TTC549 (cell line): Measurements from ENCODE around the gene CAPN2.
"Not testable (repeated sequence)": the region's sequence is repeated elsewhere in the genome, so short reads cannot be mapped to it uniquely, and the experiment has no call there.

ENCODE experiments used
- FAIRE-seq: peaks from 2 replicates; lab custom pipeline; 2012; peaks lifted over from hg19 to GRCh38; lab: Jason Lieb, UNC

The CAPN2 gene

DNA sequence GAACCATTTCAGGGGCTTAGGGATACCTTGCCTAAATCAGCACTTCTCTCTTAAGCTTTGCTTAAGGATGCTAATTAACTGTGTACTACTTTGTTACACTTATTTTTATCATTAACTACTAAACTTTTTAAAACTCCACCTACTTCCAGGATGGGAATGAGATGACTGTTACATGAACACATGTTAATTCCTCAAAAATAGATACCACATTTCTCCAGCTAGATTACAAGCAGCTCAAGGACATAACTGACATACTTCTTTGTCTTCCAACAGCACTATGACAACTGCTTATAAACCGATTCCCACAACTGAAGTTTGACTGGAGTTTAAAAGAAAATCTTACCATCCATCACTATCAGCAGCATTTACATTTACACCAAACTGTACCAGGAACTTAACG is 79.7 kb downstream of the CAPN2 start:
- FAIRE-seq, result no peak

DNA sequence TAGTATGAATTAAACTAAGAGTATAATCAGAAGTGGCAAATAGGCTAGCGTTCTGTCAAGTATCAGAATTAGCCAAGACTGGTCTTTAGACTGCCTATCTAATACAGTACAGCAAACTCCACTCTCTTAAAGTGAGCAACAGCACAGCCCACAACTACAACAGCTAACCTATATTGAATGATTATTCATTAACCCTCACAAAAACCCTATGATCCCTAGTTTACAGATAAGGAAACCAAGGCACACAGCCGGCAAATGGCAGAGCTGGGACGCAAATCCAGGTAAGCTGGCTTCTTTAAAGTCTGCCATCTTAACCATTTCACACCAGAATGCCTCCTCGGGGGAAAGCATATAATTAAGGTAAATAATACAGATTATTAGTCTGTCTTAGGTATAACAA is 81.4 kb downstream of the CAPN2 start:
- FAIRE-seq, result no peak

DNA sequence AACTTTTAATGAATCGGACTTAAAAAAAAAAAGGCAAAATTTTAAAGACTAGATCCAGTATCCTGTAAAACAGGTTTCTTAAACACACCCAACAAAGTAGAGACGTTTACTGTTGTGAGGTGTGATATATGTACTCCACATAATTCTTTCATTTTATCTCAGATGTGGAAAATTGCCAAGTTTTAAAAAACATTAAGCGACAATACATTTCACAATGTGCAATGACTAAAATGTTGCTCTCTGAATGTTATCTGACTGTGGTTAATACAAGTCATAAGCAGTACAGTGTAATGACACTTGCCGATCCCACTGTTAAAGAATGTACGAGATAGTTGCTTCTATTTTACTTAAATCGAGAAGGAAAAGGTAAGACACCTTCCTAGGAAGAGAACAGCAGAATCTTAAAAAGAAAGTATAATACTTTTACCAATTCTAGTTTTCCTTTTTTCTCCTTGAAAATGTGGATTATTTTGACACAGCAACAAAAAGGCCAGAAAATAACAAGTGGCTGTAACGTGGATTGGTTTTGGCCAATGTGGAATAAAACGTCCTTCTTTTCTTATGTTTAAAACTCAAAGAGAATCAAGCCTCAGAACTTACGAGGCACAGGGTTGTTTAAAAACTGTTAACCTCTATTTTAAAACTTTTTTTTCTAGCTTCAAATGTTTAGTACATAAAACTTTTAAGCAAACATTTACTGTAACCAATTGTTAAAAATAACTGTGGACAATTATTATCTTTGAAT is 82.0 kb downstream of the CAPN2 start:
- FAIRE-seq, result peak; percentile 77

GRCh38 chr1:223796210-223796609 is 83.9 kb downstream of the CAPN2 start:
- no peak for FAIRE-seq

- FAIRE-seq, result no peak
Measured at GRCh38 chr1:223802032-223802431, 89.7 kb downstream of the CAPN2 start.

GRCh38 chr1:223802602-223803001 is 90.3 kb downstream of the CAPN2 start:
- FAIRE-seq, result no peak

DNA sequence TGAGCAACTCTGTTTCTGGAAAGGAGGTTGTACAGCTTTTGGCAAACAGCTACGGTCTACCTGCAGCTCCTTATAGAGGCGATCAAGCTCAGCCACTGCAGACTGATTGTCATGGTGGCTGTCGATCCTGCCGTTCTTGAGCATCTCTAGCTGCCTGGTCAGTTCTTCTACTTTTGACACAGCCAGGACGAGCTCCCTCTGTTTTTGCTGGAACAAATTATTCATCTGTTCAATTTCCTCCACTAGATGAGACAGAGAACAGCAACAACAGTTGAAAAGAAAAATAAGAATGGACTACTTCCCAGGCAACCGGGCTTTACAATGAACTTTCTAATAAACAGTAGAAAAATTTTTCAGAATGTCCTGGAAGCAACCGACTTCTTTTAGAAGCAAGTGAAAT is 90.9 kb downstream of the CAPN2 start:
- no peak for FAIRE-seq

GRCh38 chr1:223809905-223810304 is 97.6 kb downstream of the CAPN2 start:
- not testable (repeated sequence) for FAIRE-seq

DNA sequence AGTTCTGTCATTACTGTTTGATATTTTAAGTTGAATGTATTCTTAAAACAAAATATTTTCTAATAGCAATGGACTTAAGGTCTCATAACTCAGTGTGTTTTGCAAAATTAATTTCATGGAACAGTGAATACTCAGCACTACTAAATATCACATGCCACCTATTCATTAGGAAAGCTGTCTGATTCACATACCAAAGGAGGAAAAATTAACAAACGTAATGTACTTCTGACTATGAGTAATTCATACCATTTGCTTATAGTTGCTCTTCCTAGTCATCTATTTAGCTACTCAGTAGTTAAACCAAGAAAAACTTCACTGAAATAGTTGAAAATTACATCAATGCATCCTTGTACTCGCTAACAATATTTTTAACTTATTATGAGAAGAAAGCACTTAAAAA is 98.2 kb downstream of the CAPN2 start:
- FAIRE-seq, result no peak

- peak; percentile 98 for FAIRE-seq
Measured at GRCh38 chr1:223811634-223812101, 99.3 kb downstream of the CAPN2 start.

DNA sequence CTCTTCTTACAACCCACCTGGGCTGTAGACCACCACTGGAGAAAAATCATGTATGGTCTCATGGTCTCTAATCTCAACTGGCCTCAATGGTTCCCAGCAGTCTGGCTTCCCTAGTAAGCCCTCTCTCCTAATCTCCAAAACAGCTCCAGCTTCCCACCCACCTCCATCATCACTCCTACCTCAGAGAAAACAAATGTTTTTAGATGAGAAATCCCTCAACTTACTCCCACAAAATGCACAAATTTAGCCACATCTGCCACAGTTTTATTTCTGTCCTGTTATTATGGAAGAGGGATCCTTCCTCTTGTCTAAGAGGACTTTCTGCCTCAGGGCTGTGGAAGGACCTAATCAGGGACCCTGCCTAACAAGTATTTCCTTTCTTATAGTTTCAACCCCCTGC is 101.3 kb downstream of the CAPN2 start:
- FAIRE-seq, result no peak

DNA sequence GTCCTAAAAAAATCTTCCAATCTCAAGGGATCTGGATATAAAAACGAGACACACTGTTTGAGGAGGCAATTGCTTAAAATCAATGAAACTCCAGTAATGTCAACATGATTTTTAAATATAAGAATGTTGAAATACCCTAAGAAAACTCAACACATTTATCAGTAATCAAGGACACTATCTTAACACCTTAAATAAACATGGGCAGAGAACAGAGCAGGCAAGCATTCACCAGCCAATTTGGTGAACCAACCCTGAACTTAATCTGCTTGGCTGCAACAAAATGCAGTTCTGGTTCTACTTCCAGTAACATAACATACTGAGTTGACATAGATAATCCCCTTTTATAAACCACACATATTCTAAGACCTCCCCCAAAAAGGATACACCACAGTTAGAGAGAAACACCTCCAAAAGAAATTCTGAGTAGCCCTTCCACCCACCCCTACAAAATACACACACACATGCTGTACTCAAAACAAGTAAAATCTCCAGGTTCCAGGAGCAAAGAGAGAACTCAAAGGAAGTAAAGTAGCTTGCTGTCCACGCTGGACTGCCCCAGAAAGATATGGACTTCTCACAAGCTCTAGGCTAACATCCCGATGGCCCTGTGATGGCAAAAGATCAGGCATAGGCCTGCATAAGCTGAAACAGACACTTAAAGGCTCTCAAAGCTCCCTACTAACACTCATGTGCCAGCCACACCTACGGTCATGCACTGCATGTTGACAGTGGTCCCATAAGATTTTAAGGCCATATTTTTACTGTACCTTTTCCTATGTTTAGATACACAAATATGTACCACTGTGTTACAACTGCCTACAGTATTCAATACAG is 102.9 kb downstream of the CAPN2 start:
- no peak for FAIRE-seq

DNA sequence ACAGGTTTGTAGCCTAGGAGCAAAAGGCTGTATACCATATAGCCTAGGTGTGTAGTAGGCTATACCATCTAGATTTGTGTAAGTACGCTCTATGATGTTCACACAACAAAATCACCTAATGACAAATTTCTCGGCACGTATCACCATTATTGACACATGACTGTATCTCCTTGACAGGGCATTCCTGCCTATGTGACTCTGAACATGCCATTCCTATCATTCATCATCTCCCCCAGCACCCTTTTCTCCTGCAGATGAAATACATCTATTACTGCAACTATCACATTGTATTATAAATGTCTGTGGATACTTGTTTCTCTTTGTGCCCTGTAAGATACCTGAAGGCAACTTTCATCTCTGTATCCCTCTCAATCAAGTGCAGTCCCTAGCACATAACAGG is 103.5 kb downstream of the CAPN2 start:
- FAIRE-seq, result no peak

DNA sequence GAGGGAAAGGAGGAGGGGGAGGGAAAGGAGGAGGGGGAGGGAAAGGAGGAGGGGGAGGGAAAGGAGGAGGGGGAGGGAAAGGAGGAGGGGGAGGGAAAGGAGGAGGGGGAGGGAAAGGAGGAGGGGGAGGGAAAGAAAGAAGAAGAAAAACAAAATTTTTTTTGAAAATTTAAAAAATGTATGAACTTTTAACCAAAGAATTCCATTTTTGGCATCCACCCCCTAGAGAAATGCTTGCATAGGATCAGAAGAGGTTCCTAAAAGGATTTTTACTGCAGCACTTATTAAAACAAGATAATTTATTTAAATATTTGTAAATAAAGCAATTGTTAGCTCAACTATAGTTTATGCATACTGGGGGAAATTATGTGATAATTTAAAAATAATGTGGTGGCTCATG is 104.9 kb downstream of the CAPN2 start:
- not testable (repeated sequence) for FAIRE-seq

- FAIRE-seq, result no peak
Measured at GRCh38 chr1:223819730-223820514, 107.6 kb downstream of the CAPN2 start.

DNA sequence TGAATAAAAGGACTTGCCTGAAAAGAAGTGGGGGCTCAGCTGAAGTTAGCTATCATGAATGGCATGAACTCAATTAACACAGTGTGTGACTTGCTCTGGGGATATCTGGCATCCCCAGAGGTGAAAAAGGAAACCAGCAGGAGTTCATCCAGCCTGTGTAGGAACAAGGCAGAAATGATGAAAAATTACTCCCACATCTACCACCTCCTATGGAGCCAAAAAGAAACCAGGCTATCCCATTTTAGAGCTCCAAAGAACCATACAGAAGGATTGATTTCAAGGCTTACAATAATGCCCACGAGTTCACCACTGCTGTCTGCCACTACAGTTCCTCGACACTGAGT is 108.1 kb downstream of the CAPN2 start:
- no peak for FAIRE-seq

- no peak for FAIRE-seq
Measured at GRCh38 chr1:223820971-223821370, 108.6 kb downstream of the CAPN2 start.

- FAIRE-seq, result no peak
Measured at GRCh38 chr1:223824287-223824686, 111.9 kb downstream of the CAPN2 start.

DNA sequence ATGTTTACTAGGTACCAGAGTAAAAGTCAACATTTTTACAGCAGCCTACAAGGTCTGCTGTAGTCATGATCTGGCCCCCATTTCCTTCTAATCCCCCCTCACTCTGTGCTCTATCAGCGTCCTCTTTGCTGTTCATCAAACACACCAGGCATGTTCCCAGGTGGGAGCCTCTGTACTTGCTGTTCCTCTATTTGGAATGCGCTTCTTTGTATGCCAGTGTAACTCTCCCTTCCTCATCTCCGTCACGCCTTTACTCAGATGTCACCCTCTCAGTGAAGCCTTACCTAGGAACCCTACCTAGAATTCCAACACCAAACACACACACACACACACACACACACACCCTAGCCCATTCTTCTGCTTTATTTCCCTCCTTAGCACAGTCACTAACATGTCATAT is 112.4 kb downstream of the CAPN2 start:
- no peak for FAIRE-seq
